Measurements from ENCODE around the gene CPB2.

DNA sequence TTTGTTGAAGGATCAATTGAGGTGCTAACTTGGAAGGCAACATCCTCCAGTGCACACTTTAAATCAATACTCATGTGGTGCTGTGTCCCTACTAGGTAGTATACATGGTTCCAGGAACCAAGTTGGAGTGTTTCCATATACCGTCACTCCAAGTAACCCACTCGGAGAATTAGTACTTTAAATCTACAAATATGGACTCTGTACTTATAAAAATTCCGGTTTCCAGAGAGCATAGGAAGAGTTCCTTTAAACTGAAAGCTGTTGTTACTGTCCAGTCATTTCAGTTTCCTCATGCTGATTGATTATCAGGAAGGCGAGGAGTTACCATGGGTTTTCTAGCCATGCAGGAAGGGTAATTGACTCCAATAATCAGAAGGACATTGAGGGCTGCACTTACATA is 7.2 kb downstream of the CPB2 start:
- TF ChIP-seq CTCF (IDR thresholded peaks at IDR 0.05) = no peak
- no peak for TF ChIP-seq POLR2A (IDR thresholded peaks at IDR 0.05)

Measured in lower leg skin (tissue), 3 donors.